Astrocyte (in vitro differentiated cells and primary cell): ENCODE results near the gene CDON.

Experiments used
- CTCF ChIP-seq: IDR thresholded peaks from 2 replicates; pipeline ENCODE4 v1.5.1; 2011; ENCODE audit warnings: low read depth, mild to moderate bottlenecking, inconsistent platforms, low read length, moderate library complexity; ENCODE audit not compliant: insufficient read depth
- EZH2 ChIP-seq: IDR thresholded peaks from 2 replicates; pipeline ENCODE4 v1.6.1; 2012; ENCODE audit warnings: mild to moderate bottlenecking, low read length, inconsistent platforms; ENCODE audit not compliant: insufficient read depth

DNA sequence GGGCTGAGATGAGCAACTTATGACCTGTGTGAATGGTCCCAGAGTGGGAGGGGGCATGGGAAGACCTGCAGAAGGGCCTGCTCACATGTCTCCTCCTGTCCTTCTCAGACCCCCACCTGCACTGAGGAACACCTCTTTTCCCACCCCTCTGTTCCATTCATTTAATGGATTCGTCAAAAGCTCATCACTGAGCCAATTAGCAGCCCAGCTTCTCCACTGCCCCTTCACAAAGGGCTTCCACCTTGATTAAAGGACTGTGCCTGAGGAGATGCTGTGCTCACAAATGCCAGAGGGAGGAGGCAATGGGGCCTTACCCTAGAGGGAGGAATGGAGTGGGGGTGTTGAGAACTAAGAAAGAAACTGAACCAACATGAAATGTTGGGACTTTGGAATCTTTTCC lies 14.0 kb upstream of the CDON start:
- no peak for TF ChIP-seq CTCF
- no peak for TF ChIP-seq EZH2
